T1000 (cell line): Measurements from ENCODE around the gene ACER2.

Experiments
- DNase-seq: peaks from one replicate; lab custom pipeline; 2025; ENCODE audit warnings: mixed read lengths; lab: John Stamatoyannopoulos, UW

Gene ACER2

DNA sequence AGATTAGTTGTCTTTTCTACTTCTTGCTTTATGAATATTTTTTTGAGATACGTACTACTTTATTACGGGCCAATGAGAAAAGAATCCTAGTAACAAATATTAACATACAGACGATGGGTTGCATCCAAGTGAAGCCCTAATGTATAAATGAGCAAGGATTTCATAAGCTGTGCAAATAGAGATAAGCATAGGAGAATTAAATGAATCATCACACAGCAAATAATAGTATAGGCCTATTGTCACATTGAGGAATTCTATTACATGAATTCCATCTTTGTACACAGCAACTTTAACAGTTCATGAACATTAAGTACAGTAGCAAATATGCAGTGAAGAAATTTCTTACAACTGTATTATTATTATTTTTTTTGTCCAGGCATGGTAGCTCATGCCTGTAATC lies 78.0 kb downstream of the ACER2 start:
- DNase-seq, result no peak

DNA sequence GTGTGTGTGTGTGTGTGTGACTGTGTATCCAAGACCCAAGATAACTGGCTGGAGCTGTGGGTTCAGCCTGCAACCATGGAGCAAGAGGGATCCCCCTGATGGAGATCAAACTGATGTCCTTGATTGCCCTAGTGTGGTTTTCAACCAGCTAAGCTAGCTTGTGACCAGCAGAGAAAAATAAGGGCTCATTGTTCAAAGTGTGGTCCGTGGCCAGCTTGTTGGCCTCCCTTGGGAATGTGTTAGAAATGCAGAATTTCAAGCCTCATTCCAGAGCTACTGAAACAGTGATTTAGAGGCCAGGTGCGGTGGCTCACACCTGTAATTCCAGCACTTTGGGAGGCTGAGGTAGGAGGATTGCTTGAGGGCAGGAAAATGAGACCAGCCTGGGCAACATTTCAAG lies 79.9 kb downstream of the ACER2 start:
- no peak for DNase-seq

DNA sequence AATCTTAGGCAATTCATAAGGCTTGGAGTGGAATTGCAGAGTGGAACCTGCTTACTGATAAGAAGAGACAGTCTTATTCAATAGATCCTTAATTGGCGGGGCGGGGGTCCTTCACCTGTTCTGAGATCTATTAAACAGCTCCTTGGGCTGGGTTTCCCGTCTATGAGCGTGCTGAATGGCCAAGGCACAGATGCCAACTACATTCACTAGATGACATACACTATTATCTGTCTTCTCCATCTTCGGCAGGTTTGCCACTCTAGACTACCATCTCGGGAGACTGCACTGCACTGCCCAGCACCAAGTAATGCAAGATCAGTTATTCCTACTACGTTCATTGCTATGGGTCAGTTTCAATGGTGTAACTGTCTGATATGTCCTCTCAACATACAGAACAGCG lies 81.5 kb downstream of the ACER2 start:
- no peak for DNase-seq

- DNase-seq, result no peak
These were observed 82.0 kb downstream of the ACER2 start for GRCh38 chr9:19490828-19491227.

DNA sequence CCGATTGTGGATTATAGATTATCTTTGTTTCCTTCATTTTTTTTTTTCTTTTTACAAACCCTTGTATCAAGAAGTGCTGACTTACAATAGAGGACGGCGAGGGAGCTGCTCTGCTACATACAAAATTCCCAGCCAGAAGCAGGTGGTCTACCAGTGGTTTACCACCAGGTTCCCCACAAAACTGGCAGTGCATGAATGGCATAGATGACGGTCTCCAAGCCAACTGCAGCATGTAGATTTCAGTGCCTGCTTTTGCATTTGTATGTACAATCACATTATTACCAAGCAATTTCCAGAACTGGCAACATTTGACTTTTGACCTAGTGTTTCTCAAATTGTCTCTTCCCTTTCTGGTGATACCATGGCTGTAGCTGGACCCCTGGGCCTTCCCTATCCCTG lies 84.0 kb downstream of the ACER2 start:
- no peak for DNase-seq

DNA sequence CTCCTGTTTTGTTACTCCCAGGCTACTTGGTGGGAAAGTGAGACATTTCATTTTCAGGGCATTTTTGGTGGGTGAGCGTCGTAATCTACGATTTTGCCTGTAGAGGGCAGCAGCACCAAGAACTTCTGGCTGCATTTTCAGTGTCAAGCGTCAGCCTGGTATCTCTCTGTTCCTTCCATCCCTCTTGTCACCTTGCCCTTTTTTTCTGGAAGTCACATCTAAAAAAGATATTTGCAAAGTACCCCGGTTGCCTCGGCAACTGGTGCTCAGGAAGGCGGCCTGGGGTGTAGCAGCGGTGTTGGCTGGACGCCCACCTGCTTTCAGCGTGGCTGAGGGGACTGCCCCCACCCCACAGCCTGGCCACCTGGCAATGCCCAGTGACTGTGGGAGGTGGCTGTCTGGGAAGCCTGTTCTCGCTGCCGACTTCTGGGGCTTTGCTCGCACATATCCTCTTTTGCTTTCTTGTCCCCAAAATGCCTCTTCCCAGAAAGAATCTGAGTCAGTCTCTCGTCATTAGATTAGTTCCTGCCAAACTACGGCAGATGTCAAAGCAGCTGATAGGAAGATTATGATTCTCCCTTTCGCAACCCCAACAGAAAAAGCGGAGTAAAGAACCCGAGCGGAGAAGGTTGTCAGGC lies 84.5 kb downstream of the ACER2 start:
- DNase-seq, result peak; percentile 39

- no peak for DNase-seq
These were observed 85.1 kb downstream of the ACER2 start for GRCh38 chr9:19493876-19494275.

- DNase-seq, result no peak
These were observed 86.6 kb downstream of the ACER2 start for GRCh38 chr9:19495186-19496028.

DNA sequence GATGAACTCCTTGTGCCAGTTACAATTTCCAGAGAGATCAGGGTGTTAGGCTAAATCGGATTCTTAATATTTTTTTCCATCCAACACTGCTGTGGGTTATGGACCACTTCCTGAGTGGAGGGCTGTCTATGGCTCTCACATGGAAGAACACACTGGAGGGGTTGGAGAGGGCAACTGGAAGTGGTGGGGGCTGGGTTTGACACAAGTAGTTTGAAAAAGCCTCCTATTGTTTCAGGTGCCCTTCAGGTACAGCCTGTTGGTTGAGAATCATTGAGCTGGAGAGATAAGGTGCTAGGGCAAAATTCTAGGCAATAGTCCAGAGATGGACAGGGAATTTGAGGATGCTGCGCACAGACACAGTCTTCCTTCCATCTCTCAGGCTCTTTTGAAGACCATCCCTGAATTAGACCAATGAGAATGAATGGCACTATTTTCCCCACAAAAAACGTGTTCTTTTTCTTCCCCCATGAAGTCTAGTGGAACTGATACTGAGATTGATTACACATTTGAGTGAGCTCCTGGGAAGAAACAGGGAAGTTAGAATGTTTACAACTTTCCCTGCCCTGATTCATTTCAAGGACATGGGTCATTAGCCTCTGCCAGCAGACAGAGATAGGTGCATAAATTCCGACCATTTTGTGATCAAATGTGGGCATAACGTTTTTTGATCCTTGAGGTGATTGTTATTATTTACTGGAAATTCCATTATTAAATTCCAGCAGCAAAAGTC lies 87.7 kb downstream of the ACER2 start:
- DNase-seq, result no peak

GRCh38 chr9:19497276-19497675 lies 88.5 kb downstream of the ACER2 start:
- no peak for DNase-seq

- DNase-seq, result no peak
These were observed 89.2 kb downstream of the ACER2 start for GRCh38 chr9:19498015-19498414.
